Breast epithelium (tissue), 3 donors: ENCODE results near the gene PTOV1.

Source experiments
- POLR2A ChIP-seq: fragments of 450-650 bp; IDR thresholded peaks from one replicate; pipeline ENCODE4 v1.6.1; 2016; ENCODE audit warnings: antibody characterized with exemption, mild to moderate bottlenecking, moderate library complexity
- POLR2AphosphoS5 ChIP-seq, 3 donors: sonication (generic); formaldehyde crosslinking; IDR thresholded peaks; one replicate each; pipeline ENCODE4 v1.6.1; 2017; ENCODE audit warnings: antibody characterized with exemption in 3 of 3
- TF ChIP-seq, protein P1 (sequence below), 3 donors: fragments of 450-650 bp; IDR thresholded peaks; one replicate each; pipeline ENCODE4 v1.5.1; 2016 to 2017; ENCODE audit warnings: antibody characterized with exemption in 3 of 3, mild to moderate bottlenecking in 3 of 3, moderate library complexity in 3 of 3

DNA sequence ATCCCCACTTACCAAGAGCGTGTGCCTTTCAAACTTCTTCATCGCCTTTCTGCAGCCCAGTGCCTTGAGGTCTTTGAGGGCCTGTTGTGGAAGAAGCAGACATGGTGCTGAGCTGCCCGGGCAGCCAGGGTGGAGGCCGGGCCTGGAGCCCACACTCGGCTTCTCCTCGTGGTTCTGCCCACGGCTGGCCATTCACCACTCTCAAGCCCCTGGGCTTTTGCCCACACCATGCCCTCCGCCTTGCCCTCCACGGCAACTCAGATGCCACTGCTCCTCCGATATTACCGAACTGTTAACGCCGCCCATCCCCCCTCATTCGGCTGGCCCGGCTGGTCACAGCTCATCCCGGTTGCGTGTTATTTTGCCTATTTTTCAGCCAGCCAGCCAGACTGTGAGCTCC, 40.4 kb downstream of the PTOV1 start:
- TF ChIP-seq, protein P1, sequence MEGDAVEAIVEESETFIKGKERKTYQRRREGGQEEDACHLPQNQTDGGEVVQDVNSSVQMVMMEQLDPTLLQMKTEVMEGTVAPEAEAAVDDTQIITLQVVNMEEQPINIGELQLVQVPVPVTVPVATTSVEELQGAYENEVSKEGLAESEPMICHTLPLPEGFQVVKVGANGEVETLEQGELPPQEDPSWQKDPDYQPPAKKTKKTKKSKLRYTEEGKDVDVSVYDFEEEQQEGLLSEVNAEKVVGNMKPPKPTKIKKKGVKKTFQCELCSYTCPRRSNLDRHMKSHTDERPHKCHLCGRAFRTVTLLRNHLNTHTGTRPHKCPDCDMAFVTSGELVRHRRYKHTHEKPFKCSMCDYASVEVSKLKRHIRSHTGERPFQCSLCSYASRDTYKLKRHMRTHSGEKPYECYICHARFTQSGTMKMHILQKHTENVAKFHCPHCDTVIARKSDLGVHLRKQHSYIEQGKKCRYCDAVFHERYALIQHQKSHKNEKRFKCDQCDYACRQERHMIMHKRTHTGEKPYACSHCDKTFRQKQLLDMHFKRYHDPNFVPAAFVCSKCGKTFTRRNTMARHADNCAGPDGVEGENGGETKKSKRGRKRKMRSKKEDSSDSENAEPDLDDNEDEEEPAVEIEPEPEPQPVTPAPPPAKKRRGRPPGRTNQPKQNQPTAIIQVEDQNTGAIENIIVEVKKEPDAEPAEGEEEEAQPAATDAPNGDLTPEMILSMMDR (IDR thresholded peaks at IDR 0.05): no peak
- TF ChIP-seq POLR2AphosphoS5 (IDR thresholded peaks at IDR 0.05) (no peak), POLR2A (no peak)
